Measurements from ENCODE around the gene TFDP1. TPM values are rescaled to one million over a fixed set of nuclear protein-coding genes. Genes with fewer than 3 reads are reported as not detected.
A peak's percentile ranks its signal among the peaks of the same experiment; 100 is the strongest.

The TFDP1 gene
- total RNA-seq, 2 donors from 2014 or later = 74.8 to 76.1 TPM

GRCh38 chr13:113537205-113537604 lies 47.3 kb upstream of the TFDP1 start:
- TF ChIP-seq, protein P1, sequence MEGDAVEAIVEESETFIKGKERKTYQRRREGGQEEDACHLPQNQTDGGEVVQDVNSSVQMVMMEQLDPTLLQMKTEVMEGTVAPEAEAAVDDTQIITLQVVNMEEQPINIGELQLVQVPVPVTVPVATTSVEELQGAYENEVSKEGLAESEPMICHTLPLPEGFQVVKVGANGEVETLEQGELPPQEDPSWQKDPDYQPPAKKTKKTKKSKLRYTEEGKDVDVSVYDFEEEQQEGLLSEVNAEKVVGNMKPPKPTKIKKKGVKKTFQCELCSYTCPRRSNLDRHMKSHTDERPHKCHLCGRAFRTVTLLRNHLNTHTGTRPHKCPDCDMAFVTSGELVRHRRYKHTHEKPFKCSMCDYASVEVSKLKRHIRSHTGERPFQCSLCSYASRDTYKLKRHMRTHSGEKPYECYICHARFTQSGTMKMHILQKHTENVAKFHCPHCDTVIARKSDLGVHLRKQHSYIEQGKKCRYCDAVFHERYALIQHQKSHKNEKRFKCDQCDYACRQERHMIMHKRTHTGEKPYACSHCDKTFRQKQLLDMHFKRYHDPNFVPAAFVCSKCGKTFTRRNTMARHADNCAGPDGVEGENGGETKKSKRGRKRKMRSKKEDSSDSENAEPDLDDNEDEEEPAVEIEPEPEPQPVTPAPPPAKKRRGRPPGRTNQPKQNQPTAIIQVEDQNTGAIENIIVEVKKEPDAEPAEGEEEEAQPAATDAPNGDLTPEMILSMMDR (conservative IDR thresholded peaks at IDR 0.05) = no peak
- H3K27ac ChIP-seq (ENCODE audit: low read depth, low read length) = no peak overlapping the region
- Mint-ChIP-seq H3K27me3 (ENCODE audit: insufficient read depth) (no peaks in the 10 kb centered on the region), H3K27ac (no peak overlapping the region), H3K36me3 (ENCODE audit: low read depth) (peaks cover 68% of the 10 kb centered on the region), H3K9me3 (no peaks in the 10 kb centered on the region), H3K4me1 (no peaks in the 10 kb centered on the region), H3K4me3 (no peak overlapping the region)
- H3K36me3 ChIP-seq (ENCODE audit: control insufficient read depth, insufficient read depth, low read length) = peaks cover 21% of the 10 kb centered on the region
- H3K9me3 ChIP-seq (ENCODE audit: control insufficient read depth, low read length) = no peaks in the 10 kb centered on the region
- no peak overlapping the region for H3K9ac ChIP-seq (ENCODE audit: extremely low read depth, low read length, poor library complexity, severe bottlenecking)
- H3K4me3 ChIP-seq (ENCODE audit: low read length) = no peak overlapping the region
- no peak for DNase-seq
- H3K4me1 ChIP-seq (ENCODE audit: control insufficient read depth, insufficient read depth, low read length) = no peaks in the 10 kb centered on the region
- H3K27me3 ChIP-seq (ENCODE audit: control insufficient read depth, insufficient read depth, low read length, poor library complexity, severe bottlenecking) = no peaks in the 10 kb centered on the region
- 91 to 93% methylated on average over 18 to 19 of the region's 19 CpGs for WGBS, 2 experiments (ENCODE audit: insufficient coverage in 1 of 2, insufficient read length in 1 of 2)

- Histone ChIP-seq H3K27me3 (ENCODE audit: control insufficient read depth, insufficient read depth, low read length, poor library complexity, severe bottlenecking) (no peaks in the 10 kb centered on the region), H3K4me3 (ENCODE audit: low read length) (no peak overlapping the region), H3K9ac (ENCODE audit: extremely low read depth, low read length, poor library complexity, severe bottlenecking) (no peak overlapping the region), H3K9me3 (ENCODE audit: control insufficient read depth, low read length) (no peaks in the 10 kb centered on the region), H3K27ac (ENCODE audit: low read depth, low read length) (no peak overlapping the region), H3K36me3 (ENCODE audit: control insufficient read depth, insufficient read depth, low read length) (peaks cover 21% of the 10 kb centered on the region), H3K4me1 (ENCODE audit: control insufficient read depth, insufficient read depth, low read length) (no peaks in the 10 kb centered on the region)
- no peaks in the 10 kb centered on the region for H3K4me1 Mint-ChIP-seq
- no peak for DNase-seq
- H3K9me3 Mint-ChIP-seq = no peaks in the 10 kb centered on the region
- H3K36me3 Mint-ChIP-seq (ENCODE audit: low read depth) = peaks cover 70% of the 10 kb centered on the region
- H3K4me3 Mint-ChIP-seq = no peak overlapping the region
- TF ChIP-seq, protein P1 (conservative IDR thresholded peaks at IDR 0.05) = no peak
- H3K27me3 Mint-ChIP-seq (ENCODE audit: insufficient read depth) = no peaks in the 10 kb centered on the region
- WGBS, 2 experiments (ENCODE audit: insufficient coverage in 1 of 2, insufficient read length in 1 of 2) = 94 to 96% methylated on average over 11 to 21 of the region's 21 CpGs
- peak overlapping the region; percentile 59 for H3K27ac Mint-ChIP-seq
Measured at GRCh38 chr13:113537909-113538688, 46.5 kb upstream of the TFDP1 start.

DNA sequence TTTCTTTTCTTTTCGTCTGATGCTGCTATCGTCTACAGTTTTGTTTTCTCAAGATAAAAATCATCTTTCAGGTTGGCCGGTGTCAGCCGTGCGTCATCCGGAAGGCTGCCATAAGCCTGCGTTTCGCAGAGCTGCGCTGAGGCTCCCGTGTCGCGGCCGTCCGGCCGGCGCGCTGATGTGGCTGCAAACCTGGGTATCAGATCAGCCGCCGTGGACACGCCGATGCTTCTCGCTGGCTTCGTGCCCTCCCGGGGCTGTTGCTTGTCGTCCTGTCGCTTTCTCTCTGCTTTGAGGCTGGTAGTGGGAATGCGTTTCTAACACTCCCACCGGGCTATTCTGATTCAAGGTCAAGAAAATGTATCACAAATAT lies 45.9 kb upstream of the TFDP1 start:
- TF ChIP-seq, protein P1 (conservative IDR thresholded peaks at IDR 0.05) = no peak
- peak overlapping the region; percentile 42 for H3K27ac Mint-ChIP-seq
- H3K27me3 ChIP-seq (ENCODE audit: control insufficient read depth, insufficient read depth, low read length, poor library complexity, severe bottlenecking) = no peaks in the 10 kb centered on the region
- no peaks in the 10 kb centered on the region for H3K9me3 Mint-ChIP-seq
- peaks cover 21% of the 10 kb centered on the region for H3K36me3 ChIP-seq (ENCODE audit: control insufficient read depth, insufficient read depth, low read length)
- H3K9ac ChIP-seq (ENCODE audit: extremely low read depth, low read length, poor library complexity, severe bottlenecking) = no peak overlapping the region
- no peak overlapping the region for H3K4me3 Mint-ChIP-seq
- peaks cover 2% of the 10 kb centered on the region for H3K4me1 Mint-ChIP-seq
- peaks cover 70% of the 10 kb centered on the region for H3K36me3 Mint-ChIP-seq (ENCODE audit: low read depth)
- H3K27ac ChIP-seq (ENCODE audit: low read depth, low read length) = no peak overlapping the region
- 93 to 94% methylated on average over 20 to 27 of the region's 28 CpGs for WGBS, 2 experiments (ENCODE audit: insufficient coverage in 1 of 2, insufficient read length in 1 of 2)
- no peak overlapping the region for H3K4me3 ChIP-seq (ENCODE audit: low read length)
- no peak for DNase-seq
- H3K27me3 Mint-ChIP-seq (ENCODE audit: insufficient read depth) = no peaks in the 10 kb centered on the region
- H3K9me3 ChIP-seq (ENCODE audit: control insufficient read depth, low read length) = no peaks in the 10 kb centered on the region
- H3K4me1 ChIP-seq (ENCODE audit: control insufficient read depth, insufficient read depth, low read length) = no peaks in the 10 kb centered on the region
